HK-2 (cell line): ENCODE measurements around the gene TK2.

Experiments used
- DNase-seq: peaks from one replicate; pipeline ENCODE4 v3.0.0-alpha.2; 2018; ENCODE audit not compliant: unreplicated experiment

The TK2 gene

GRCh38 chr16:66547101-66547989 lies 2.6 kb downstream of the TK2 start:
- DNase-seq = no peak

- DNase-seq = no peak
Observed at GRCh38 chr16:66544016-66544757, 5.7 kb downstream of the TK2 start.

GRCh38 chr16:66543541-66543940 lies 6.4 kb downstream of the TK2 start:
- DNase-seq = no peak

- no peak for DNase-seq
Observed at GRCh38 chr16:66542396-66542795, 7.5 kb downstream of the TK2 start.

GRCh38 chr16:66541388-66542355 lies 8.2 kb downstream of the TK2 start:
- no peak for DNase-seq

GRCh38 chr16:66539623-66540469 lies 10.1 kb downstream of the TK2 start:
- DNase-seq = peak; percentile 66

GRCh38 chr16:66538910-66539309 lies 11.0 kb downstream of the TK2 start:
- no peak for DNase-seq

GRCh38 chr16:66537236-66537635 lies 12.7 kb downstream of the TK2 start:
- no peak for DNase-seq

GRCh38 chr16:66536525-66536924 lies 13.4 kb downstream of the TK2 start:
- no peak for DNase-seq

GRCh38 chr16:66534376-66534799 lies 15.5 kb downstream of the TK2 start:
- DNase-seq = no peak

- DNase-seq = no peak
Observed at GRCh38 chr16:66529475-66529874, 20.4 kb downstream of the TK2 start.

GRCh38 chr16:66528294-66528693 lies 21.6 kb downstream of the TK2 start:
- no peak for DNase-seq

GRCh38 chr16:66525396-66526180 lies 24.3 kb downstream of the TK2 start:
- no peak for DNase-seq

GRCh38 chr16:66524601-66525164 lies 25.2 kb downstream of the TK2 start:
- no peak for DNase-seq

GRCh38 chr16:66523861-66524354 lies 26.0 kb downstream of the TK2 start:
- DNase-seq = no peak

GRCh38 chr16:66522816-66523590 lies 26.9 kb downstream of the TK2 start:
- no peak for DNase-seq

GRCh38 chr16:66521951-66522771 lies 27.8 kb downstream of the TK2 start:
- peak; percentile 97 for DNase-seq

GRCh38 chr16:66521252-66521713 lies 28.6 kb downstream of the TK2 start:
- DNase-seq = no peak
